Smooth muscle cell (in vitro differentiated cells): ENCODE measurements around the gene RELA. TPM values are rescaled to one million over a fixed set of nuclear protein-coding genes. Genes with fewer than 3 reads are reported as not detected.
"Not testable (repeated sequence)": the region's sequence is repeated elsewhere in the genome, so short reads cannot be mapped to it uniquely, and the experiment has no call there.

Experiments
- DNase-seq: peaks from one replicate; lab custom pipeline; 2025; ENCODE audit not compliant: unreplicated experiment; lab: John Stamatoyannopoulos, UW
- H2AFZ ChIP-seq: fragments of 200-600 bp; sonication (generic); 2 replicates; pipeline ENCODE4 v1.6.0; 2016; ENCODE audit warnings: antibody characterized with exemption, low read depth, mild to moderate bottlenecking
- H3F3A ChIP-seq: fragments of 200-600 bp; sonication (generic); 2 replicates; pipeline ENCODE4 v1.6.0; 2017; ENCODE audit warnings: antibody characterized with exemption, low read depth
- H3K27ac ChIP-seq: fragments of 200-600 bp; sonication (generic); 2 replicates; pipeline ENCODE4 v1.5.1; 2016; ENCODE audit warnings: low read depth, mild to moderate bottlenecking
- H3K27me3 ChIP-seq: fragments of 200-600 bp; sonication (generic); 2 replicates; pipeline ENCODE4 v1.6.1; 2016; ENCODE audit warnings: low read depth, mild to moderate bottlenecking
- H3K36me3 ChIP-seq: fragments of 200-600 bp; sonication (generic); 2 replicates; pipeline ENCODE4 v1.5.1; 2016; ENCODE audit warnings: low read depth
- H3K4me1 ChIP-seq: fragments of 200-600 bp; sonication (generic); 2 replicates; pipeline ENCODE4 v1.5.1; 2016; ENCODE audit warnings: low read depth
- H3K4me2 ChIP-seq: fragments of 200-600 bp; sonication (generic); 2 replicates; pipeline ENCODE4 v1.6.0; 2016; ENCODE audit warnings: mild to moderate bottlenecking
- H3K4me3 ChIP-seq: fragments of 200-600 bp; sonication (generic); 2 replicates; pipeline ENCODE4 v1.5.1; 2016; ENCODE audit warnings: mild to moderate bottlenecking
- H3K79me2 ChIP-seq: fragments of 200-600 bp; sonication (generic); 2 replicates; pipeline ENCODE4 v1.6.0; 2016; ENCODE audit warnings: low read depth, mild to moderate bottlenecking
- H3K9ac ChIP-seq: fragments of 200-600 bp; sonication (generic); 2 replicates; pipeline ENCODE4 v1.6.0; 2016; ENCODE audit warnings: low read depth
- H3K9me3 ChIP-seq: fragments of 200-600 bp; sonication (generic); replicated peaks from 2 replicates; pipeline ENCODE4 v1.5.1; 2016; ENCODE audit warnings: low read depth
- H4K20me1 ChIP-seq: fragments of 200-600 bp; sonication (generic); 2 replicates; pipeline ENCODE4 v1.6.0; 2016; ENCODE audit warnings: low read depth
- WGBS: methylation state at CpG from one replicate; pipeline ENCODE4 v1.1.7; 2016; ENCODE audit warnings: low lambda C conversion rate; 5-methylcytosine and 5-hydroxymethylcytosine counted together
- polyA plus RNA-seq: library from polyadenylated mRNA; unstranded; fragments of >200 nt; fragmentation: Nextera tagmentation; extraction: Ambion mirVana; gene quantifications from 2 replicates; pipeline ENCODE4 v1.2.1, GENCODE V29; 2016
- total RNA-seq: library from RNA; depleted of rRNA; stranded (reverse); fragments of >200 nt; gene quantifications from 2 replicates; pipeline ENCODE4 v1.2.3, GENCODE V29; 2014
- TF ChIP-seq, protein P1 (sequence below): fragments of 200-600 bp; sonication (generic); IDR thresholded peaks from 2 replicates; pipeline ENCODE4 v1.5.1; 2017; ENCODE audit warnings: borderline replicate concordance, mild to moderate bottlenecking, antibody characterized with exemption; ENCODE audit not compliant: insufficient read depth, poor library complexity, severe bottlenecking

Gene RELA
- total and polyA plus RNA-seq, 2 experiments from 2014 or later = 41.7 to 82.8 TPM

GRCh38 chr11:65692367-65692766, 29.7 kb upstream of the RELA start:
- H3K36me3 ChIP-seq = no peaks in the 10 kb centered on the region
- no peak for DNase-seq
- H3K27ac ChIP-seq = no peak overlapping the region
- 81% methylated on average over 11 of the region's 11 CpGs for WGBS
- no peaks in the 10 kb centered on the region for H4K20me1 ChIP-seq
- no peak overlapping the region for H3K4me2 ChIP-seq
- H3F3A ChIP-seq = no peaks in the 10 kb centered on the region
- no peaks in the 10 kb centered on the region for H3K4me1 ChIP-seq
- H3K9me3 ChIP-seq = no peaks in the 10 kb centered on the region
- H3K27me3 ChIP-seq = no peaks in the 10 kb centered on the region
- no peak overlapping the region for H3K9ac ChIP-seq
- no peaks in the 10 kb centered on the region for H3K79me2 ChIP-seq
- no peak overlapping the region for H3K4me3 ChIP-seq
- no peak overlapping the region for H2AFZ ChIP-seq
- TF ChIP-seq, protein P1, sequence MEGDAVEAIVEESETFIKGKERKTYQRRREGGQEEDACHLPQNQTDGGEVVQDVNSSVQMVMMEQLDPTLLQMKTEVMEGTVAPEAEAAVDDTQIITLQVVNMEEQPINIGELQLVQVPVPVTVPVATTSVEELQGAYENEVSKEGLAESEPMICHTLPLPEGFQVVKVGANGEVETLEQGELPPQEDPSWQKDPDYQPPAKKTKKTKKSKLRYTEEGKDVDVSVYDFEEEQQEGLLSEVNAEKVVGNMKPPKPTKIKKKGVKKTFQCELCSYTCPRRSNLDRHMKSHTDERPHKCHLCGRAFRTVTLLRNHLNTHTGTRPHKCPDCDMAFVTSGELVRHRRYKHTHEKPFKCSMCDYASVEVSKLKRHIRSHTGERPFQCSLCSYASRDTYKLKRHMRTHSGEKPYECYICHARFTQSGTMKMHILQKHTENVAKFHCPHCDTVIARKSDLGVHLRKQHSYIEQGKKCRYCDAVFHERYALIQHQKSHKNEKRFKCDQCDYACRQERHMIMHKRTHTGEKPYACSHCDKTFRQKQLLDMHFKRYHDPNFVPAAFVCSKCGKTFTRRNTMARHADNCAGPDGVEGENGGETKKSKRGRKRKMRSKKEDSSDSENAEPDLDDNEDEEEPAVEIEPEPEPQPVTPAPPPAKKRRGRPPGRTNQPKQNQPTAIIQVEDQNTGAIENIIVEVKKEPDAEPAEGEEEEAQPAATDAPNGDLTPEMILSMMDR = no peak

DNA sequence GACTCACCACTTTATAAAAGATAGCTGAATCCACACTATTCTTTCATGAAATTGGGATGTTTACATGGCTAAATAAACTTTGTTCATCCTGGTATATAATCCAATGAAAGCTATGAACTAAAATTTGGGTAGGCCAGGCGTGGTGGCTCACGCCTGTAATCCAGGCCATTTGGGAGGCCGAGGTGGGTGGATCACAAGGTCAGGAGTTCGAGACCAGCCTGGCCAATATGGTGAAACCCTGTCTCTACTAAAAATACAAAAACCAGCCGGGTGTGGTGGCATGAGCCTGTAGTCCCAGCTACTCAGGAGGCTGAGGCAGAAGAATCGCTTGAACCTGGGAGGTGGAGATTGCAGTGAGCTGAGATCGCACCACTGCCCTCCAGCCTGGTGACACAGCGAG, 29.1 kb upstream of the RELA start:
- H3K36me3 ChIP-seq, H3K27me3 ChIP-seq, H4K20me1 ChIP-seq, H3K9me3 ChIP-seq, H3K4me2 ChIP-seq, H3K79me2 ChIP-seq, H3K4me1 ChIP-seq, H3F3A ChIP-seq, H3K9ac ChIP-seq, DNase-seq, H2AFZ ChIP-seq, H3K4me3 ChIP-seq, H3K27ac ChIP-seq: not testable (repeated sequence)
- WGBS = 96% methylated on average over 8 of the region's 8 CpGs

DNA sequence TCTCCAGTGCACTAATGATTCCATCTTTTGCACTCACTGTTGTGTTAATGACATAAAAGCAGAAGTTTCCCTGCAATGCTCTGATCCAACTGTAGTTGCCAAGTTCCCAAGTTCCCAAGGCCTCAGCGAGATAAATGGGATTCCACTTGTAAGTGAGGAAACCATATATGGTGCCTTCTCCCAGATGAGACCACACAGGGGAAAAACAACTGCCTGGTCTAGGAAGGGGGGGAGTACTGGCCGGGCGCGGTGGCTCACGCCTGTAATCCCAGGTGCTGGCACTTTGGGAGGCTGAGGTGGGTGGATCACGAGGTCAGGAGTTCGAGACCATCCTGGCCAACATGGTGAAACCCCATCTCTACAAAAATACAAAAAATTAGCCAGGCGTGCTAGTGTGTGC, 23.3 kb upstream of the RELA start:
- Histone ChIP-seq H3K36me3 (no peaks in the 10 kb centered on the region), H3K4me2 (no peak overlapping the region), H3K9ac (no peak overlapping the region), H3K9me3 (no peaks in the 10 kb centered on the region), H3F3A (no peaks in the 10 kb centered on the region), H3K79me2 (no peaks in the 10 kb centered on the region), H3K27me3 (peaks cover 3% of the 10 kb centered on the region), H3K4me3 (no peak overlapping the region), H3K4me1 (no peaks in the 10 kb centered on the region), H3K27ac (no peak overlapping the region), H2AFZ (no peak overlapping the region), H4K20me1 (no peaks in the 10 kb centered on the region)
- TF ChIP-seq, protein P1 = no peak
- DNase-seq = no peak
- 80% methylated on average over 8 of the region's 8 CpGs for WGBS

- not testable (repeated sequence) for H3F3A ChIP-seq, H3K79me2 ChIP-seq, H2AFZ ChIP-seq, H4K20me1 ChIP-seq, H3K4me2 ChIP-seq, H3K9ac ChIP-seq, H3K4me1 ChIP-seq, H3K9me3 ChIP-seq, H3K36me3 ChIP-seq, H3K27me3 ChIP-seq, DNase-seq, H3K27ac ChIP-seq, H3K4me3 ChIP-seq
- whole genome bisulfite sequencing = 89% methylated on average over 6 of the region's 6 CpGs
Observed at GRCh38 chr11:65683480-65683879, 20.8 kb upstream of the RELA start.

DNA sequence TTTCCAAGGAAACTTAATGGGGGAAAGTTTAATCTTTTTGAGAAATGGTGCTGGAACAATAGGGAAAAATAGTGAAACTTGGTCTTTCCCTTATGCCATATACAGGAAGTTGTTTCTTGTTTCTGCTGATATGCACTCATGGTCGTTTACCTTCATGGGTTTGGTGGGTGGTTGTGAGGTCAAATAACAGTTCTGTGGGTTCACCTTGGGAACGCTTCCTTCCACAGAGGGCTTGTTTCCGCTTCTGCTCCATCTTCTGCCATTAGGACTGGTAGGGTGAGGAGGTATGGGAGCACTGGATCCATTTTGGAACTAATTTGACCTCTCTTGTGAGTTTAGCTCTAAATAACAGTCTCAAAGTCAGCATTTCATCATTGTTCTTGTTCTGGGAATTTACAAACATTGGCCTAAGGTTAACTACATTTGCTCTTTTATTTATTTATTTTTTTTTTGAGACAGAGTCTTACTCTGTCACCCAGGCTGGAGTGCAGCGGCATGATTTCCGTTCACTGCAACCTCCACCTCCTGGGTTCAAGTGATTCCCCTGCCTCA, 17.6 kb upstream of the RELA start:
- no peaks in the 10 kb centered on the region for H3K36me3 ChIP-seq
- no peak for DNase-seq
- H3K27ac ChIP-seq = no peak overlapping the region
- H3F3A ChIP-seq = no peaks in the 10 kb centered on the region
- no peaks in the 10 kb centered on the region for H3K79me2 ChIP-seq
- H3K9me3 ChIP-seq = no peaks in the 10 kb centered on the region
- 90% methylated on average over 5 of the region's 5 CpGs for WGBS
- no peak overlapping the region for H3K9ac ChIP-seq
- TF ChIP-seq, protein P1 = no peak
- no peaks in the 10 kb centered on the region for H4K20me1 ChIP-seq
- H3K27me3 ChIP-seq = peaks cover 3% of the 10 kb centered on the region
- no peak overlapping the region for H3K4me2 ChIP-seq
- no peak overlapping the region for H3K4me3 ChIP-seq
- no peak overlapping the region for H2AFZ ChIP-seq
- no peaks in the 10 kb centered on the region for H3K4me1 ChIP-seq
